Ascending aorta (tissue), 2 donors: ENCODE measurements around the gene PGBD5. TPM values are rescaled to one million over a fixed set of nuclear protein-coding genes. Genes with fewer than 3 reads are reported as not detected.

ENCODE experiments used
- DNase-seq, 2 donors: peaks; one replicate each; pipeline ENCODE4 v3.0.0-alpha.2; 2019; ENCODE audit warnings: low spot score in 2 of 2
- H3K27ac ChIP-seq, 2 donors: fragments of 200-600 bp; sonication (generic); one replicate each; pipeline ENCODE4 v1.5.1; 2016 to 2017; ENCODE audit warnings: mild to moderate bottlenecking in 1 of 2
- H3K27me3 ChIP-seq: fragments of 200-600 bp; sonication (generic); one replicate; pipeline ENCODE4 v1.5.1; 2017
- H3K36me3 ChIP-seq, 2 donors: fragments of 200-600 bp; sonication (generic); one replicate each; pipeline ENCODE4 v1.5.1; 2016
- H3K4me1 ChIP-seq, 2 donors: fragments of 200-600 bp; sonication (generic); one replicate each; pipeline ENCODE4 v1.5.1; 2016 to 2017; ENCODE audit warnings: mild to moderate bottlenecking in 1 of 2
- H3K4me3 ChIP-seq, 2 donors: fragments of 200-600 bp; sonication (generic); one replicate each; pipeline ENCODE4 v1.5.1; 2016 to 2017; ENCODE audit warnings: mild to moderate bottlenecking in 1 of 2
- H3K9me3 ChIP-seq, 2 donors: fragments of 200-600 bp; sonication (generic); one replicate each; pipeline ENCODE4 v1.5.1; 2016
- CTCF ChIP-seq, 3 experiments: fragments of 200-600 bp in 2 of 3; fragments of 450-650 bp in 1 of 3; sonication (generic) in 2 of 3; IDR thresholded peaks; one replicate each; pipeline ENCODE4 v1.5.1; 2016 to 2019; ENCODE audit warnings: antibody characterized with exemption in 3 of 3, mild to moderate bottlenecking in 1 of 3, moderate library complexity in 1 of 3
- intact Hi-C: fragments of 100-400 bp; cut with DNase I; formaldehyde crosslinking; loops from one replicate; pipeline ENCODE4 v1.15.1; 2023
- total RNA-seq: library from RNA; depleted of rRNA; stranded (reverse); fragments of >200 nt; gene quantifications from one replicate; pipeline ENCODE4 v1.1.0, GENCODE V29; 2016

The PGBD5 gene
- total RNA-seq, 1 donor from 2014 or later: not detected

GRCh38 chr1:230341162-230341546 lies 85.0 kb downstream of the PGBD5 start:
- no peak for TF ChIP-seq CTCF (IDR thresholded peaks at IDR 0.05)
- intact Hi-C loops: no loop called here
- H3K27me3 ChIP-seq: no peaks in the 10 kb centered on the region
- no peak overlapping the region for H3K4me3 ChIP-seq
- H3K36me3 ChIP-seq: no peaks in the 10 kb centered on the region
- H3K27ac ChIP-seq: no peak overlapping the region
- no peaks in the 10 kb centered on the region for H3K9me3 ChIP-seq
- DNase-seq: no peak
- no peaks in the 10 kb centered on the region for H3K4me1 ChIP-seq

GRCh38 chr1:230340526-230341161 lies 85.5 kb downstream of the PGBD5 start:
- TF ChIP-seq CTCF (IDR thresholded peaks at IDR 0.05): no peak
- DNase-seq: no peak
- H3K27me3 ChIP-seq: no peaks in the 10 kb centered on the region
- H3K36me3 ChIP-seq: no peaks in the 10 kb centered on the region
- H3K4me3 ChIP-seq: no peak overlapping the region
- no peaks in the 10 kb centered on the region for H3K4me1 ChIP-seq
- no peak overlapping the region for H3K27ac ChIP-seq
- no peaks in the 10 kb centered on the region for H3K9me3 ChIP-seq
- intact Hi-C loops: no loop called here

GRCh38 chr1:230339033-230339432 lies 87.1 kb downstream of the PGBD5 start:
- intact Hi-C loops: no loop called here

GRCh38 chr1:230337266-230337665 lies 88.9 kb downstream of the PGBD5 start:
- Histone ChIP-seq H3K4me3 (no peak overlapping the region), H3K36me3 (no peaks in the 10 kb centered on the region), H3K27ac (no peak overlapping the region), H3K9me3 (no peaks in the 10 kb centered on the region), H3K4me1 (no peaks in the 10 kb centered on the region), H3K27me3 (no peaks in the 10 kb centered on the region)
- TF ChIP-seq CTCF (IDR thresholded peaks at IDR 0.05): no peak
- DNase-seq: no peak
- intact Hi-C loops: no loop called here

More at GRCh38 chr1:230339033-230339432, 87.1 kb downstream of the PGBD5 start:
- H3K36me3 ChIP-seq: no peaks in the 10 kb centered on the region
- no peaks in the 10 kb centered on the region for H3K9me3 ChIP-seq
- H3K4me3 ChIP-seq: no peak overlapping the region
- no peaks in the 10 kb centered on the region for H3K27me3 ChIP-seq
- DNase-seq: no peak
- TF ChIP-seq CTCF (IDR thresholded peaks at IDR 0.05): no peak
- H3K27ac ChIP-seq: no peak overlapping the region
- H3K4me1 ChIP-seq: no peaks in the 10 kb centered on the region

- DNase-seq: no peak
- no peak for TF ChIP-seq CTCF (IDR thresholded peaks at IDR 0.05)
- H3K4me1 ChIP-seq: no peaks in the 10 kb centered on the region
- no peaks in the 10 kb centered on the region for H3K9me3 ChIP-seq
- H3K36me3 ChIP-seq: no peaks in the 10 kb centered on the region
- H3K27me3 ChIP-seq: no peaks in the 10 kb centered on the region
- no peak overlapping the region for H3K27ac ChIP-seq
- no peak overlapping the region for H3K4me3 ChIP-seq
- intact Hi-C loops: no loop called here
These were observed 90.1 kb downstream of the PGBD5 start for GRCh38 chr1:230335861-230336522.
